CD4-positive, alpha-beta T cell treated with Interferon gamma for 1 hour (primary cell): ENCODE measurements around the gene C4orf51.

Experiments used
- DNase-seq: peaks from one replicate; pipeline ENCODE4 v3.0.0-alpha.2; 2020

C4orf51 gene

DNA sequence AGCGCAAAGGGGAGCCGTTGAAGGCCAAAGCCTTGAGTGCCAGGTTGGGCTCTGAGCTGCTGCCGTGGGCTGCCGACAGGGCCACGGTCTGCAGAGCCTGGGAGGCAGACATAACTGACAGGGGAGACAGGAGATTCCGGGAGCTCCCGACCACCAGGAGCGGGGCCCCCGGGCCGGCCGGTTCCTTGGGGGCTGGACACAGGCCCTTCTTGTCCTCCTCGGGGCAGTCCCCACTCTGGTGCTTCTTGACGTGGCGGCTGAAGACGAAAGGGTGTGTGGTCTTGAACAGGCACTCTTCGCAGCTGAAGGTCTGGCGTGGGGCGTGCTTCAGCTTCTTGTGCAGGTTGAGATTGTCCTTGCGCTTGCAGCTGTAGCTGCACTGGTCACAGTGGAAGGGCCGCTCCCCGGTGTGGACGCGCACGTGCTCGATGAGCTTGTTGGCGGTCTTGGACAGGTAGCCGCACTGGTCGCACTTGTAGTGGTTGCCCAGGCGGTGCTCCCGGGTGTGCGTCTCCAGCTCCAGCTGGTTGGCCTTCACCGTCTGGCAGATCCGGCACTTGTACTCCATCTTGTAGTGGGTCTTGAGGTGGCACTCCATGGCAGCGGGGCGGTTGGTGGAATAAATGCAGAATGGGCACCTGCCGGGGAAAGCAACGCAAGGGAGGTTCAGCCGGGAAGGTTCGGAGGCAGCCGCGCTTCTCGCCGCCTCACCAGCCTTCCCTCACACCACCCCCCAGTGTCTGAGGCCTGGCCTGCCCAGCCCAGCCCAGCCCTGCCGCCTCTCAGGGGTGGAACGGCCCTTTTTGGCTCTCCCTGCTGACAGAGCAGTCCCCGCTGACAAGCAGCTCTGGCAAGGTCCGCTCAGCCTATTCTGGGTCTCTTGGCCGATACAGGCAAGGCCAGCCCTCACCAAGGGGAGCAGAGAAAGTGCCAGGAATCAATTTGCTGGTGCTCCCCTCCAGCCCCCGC lies 81.3 kb downstream of the C4orf51 start:
- DNase-seq, result no peak

DNA sequence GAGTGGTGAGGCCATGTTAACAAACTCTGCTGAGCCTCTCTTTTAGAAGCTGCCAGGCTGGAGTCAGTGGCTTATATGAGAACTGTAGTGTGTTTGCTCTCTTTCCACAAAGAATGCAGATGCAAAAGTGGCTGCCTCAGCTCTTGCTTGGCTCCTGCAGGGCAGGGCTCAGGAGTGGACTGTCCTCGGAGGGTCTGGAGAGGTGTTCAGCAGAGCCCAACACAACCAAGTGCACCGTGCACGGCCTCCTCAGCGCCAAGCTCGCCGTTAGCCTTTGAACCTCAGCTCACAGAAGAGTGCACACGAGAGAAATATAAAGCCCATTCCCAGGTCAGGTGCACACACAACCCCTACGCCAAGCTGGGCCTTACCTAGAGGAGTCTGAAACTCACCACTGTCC lies 82.8 kb downstream of the C4orf51 start:
- DNase-seq, result no peak

DNA sequence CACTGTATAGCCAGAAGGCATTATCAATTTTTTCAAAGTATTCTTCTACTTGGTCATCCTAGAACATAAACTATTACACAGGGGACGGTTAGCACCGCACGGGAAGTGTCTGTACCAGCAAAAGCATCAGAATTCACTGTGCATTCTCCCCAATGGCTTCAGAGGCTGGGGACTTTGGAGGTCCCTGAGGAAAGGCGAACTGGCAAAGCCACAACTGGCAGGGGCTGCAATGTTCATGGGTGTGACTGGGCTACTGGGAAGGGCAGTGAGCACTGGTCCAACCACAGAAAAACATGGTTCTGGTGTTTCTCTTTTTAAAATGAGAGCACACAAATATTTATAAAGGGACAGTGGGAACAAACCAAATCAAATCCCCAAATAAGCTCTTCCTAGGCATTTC lies 83.5 kb downstream of the C4orf51 start:
- no peak for DNase-seq

DNA sequence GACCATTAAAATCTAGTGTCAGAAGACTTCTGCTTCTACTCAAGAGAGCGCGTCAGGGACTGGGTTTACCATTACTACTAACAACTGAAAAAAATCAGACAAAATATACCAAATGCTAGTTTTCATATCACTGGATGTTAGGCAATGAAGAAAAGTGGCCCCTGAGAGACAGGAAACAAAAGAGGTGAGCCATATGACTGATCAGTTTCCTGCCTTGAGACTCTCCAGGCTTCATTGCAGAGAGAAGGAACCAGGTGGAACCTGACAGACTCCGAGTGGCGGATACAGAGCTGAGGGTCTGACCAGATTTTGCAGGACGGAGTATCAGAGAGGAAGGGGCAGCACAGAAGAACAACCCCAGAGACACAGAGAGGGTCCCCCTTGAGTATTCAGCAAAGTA lies 86.3 kb downstream of the C4orf51 start:
- no peak for DNase-seq

DNA sequence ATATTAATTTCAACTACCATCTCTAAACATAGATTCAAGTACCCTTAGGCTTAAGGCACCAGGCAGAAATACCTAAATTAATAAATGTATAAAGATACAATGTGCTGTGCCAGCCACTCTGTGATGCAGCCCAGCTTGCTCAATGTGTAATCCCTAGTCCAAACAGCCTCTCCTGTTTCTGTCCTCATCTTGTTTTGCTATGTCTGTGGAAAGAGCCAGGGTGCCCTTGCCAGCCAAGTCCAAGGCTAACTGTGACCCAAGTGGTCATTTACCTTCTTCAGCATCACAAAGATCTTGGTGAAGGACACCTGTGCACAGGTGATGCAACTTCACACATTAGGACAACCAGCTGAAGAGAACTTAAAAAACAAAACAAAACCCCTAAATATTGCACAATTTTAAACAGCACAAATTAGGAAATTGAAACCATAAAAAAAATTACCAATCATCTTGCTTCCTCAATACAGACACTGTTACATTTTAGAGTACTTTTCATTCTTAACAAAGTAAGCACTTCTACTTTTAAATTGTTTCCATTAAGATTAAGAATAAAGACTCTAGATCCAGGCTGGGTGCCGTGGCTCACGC lies 89.6 kb downstream of the C4orf51 start:
- DNase-seq, result no peak

DNA sequence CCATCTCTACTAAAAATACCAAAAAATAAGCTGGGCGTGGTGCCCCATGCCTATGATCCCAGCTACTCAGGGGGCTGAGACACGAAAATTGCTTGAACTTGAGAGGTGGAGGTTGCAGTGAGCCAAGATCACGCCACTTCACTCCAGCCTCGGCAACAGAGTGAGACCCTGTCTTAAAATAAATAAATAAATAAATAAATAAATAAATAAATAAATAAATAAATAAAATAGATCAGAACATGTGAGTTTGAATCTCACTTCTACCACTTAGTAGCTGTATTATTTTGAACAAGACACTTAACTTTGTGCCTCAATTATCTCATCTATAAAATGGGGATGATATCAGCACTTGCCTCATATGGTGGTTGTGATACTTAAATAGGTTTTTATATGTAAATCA lies 90.2 kb downstream of the C4orf51 start:
- no peak for DNase-seq

DNA sequence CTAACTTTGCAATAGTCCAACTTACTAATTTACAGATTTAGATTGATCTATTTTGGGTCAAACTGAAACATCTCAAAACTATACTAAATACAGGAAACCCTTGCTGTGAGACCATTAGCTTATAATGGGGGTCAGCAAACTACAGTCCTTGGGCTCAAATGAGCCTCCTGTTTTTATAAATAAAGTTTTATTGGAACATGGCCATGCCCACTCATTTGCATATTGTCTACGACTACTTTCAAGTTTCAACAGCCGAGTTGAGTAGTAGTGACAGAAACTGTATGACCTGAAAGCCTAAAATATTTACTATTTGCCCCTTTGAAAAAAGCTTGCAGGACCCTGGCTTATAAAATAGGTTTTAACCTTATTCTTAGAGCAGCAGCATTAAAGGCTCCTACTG lies 92.4 kb downstream of the C4orf51 start:
- no peak for DNase-seq

DNA sequence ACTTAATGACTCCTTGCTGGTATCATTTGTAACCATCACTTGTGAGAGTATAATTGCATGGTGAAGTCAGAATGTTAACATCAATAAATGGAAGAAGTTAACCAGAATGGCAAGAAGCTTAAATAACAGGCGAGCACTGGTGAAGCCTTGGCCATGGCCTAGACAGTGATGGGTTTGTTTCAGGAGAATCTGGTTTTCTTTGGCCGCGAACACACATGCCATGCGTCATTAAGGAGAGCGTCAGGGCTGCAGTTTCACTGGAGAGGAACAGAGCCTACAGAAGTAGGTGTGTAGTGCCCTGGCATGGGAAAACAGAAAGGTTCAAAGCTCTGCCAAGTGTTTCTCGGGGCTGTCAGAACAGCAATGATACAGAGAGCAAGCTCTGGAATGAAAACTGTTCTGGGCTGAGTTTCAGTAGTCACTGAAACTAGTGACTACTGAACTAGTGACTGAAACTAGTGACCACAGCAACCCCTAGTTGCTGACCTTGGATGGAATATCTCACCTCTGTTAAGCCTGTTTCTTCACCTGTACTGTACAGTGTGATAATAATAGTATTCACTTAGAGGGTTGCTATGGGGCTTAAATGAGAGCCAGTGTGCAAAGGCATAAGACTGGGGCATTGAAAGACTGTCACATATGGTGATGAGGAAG lies 93.8 kb downstream of the C4orf51 start:
- DNase-seq, result no peak

DNA sequence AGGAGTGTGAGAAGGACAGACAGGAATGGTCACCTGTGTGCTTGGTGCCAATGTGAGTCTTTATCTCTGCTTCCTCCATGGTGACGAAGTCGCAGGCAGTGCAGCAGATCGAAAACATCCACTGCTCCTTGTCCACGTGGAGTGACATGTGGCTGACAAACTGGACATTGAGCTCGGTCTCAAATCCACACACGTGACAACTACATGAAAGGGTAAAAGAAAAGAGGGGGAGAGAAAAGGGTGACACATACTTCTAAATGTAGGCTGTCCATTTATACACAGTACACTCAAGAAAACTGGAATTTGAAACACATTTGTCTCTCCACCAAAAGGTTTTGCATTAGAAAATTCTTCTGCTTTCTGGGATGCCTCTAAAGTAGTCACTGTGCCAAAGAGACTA lies 94.5 kb downstream of the C4orf51 start:
- no peak for DNase-seq

DNA sequence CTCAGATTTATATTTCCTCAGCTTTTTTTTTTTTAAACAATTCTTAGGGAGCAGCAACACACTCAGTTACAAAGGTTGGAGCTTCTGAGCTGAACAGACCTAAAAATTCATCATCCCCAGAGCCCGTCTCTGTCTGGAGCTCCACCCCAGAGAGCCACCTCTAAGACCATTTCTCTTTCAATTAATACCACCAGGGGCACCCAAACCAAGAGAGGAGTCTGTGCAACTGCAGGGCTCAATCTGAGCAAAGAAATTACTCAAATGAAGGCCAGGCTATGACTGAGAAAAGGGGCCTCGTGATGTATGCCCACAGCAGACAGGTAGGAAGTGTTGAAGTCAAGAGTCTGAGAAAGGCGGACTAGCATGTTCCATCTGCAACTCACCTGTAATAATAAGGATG lies 95.5 kb downstream of the C4orf51 start:
- DNase-seq, result no peak

DNA sequence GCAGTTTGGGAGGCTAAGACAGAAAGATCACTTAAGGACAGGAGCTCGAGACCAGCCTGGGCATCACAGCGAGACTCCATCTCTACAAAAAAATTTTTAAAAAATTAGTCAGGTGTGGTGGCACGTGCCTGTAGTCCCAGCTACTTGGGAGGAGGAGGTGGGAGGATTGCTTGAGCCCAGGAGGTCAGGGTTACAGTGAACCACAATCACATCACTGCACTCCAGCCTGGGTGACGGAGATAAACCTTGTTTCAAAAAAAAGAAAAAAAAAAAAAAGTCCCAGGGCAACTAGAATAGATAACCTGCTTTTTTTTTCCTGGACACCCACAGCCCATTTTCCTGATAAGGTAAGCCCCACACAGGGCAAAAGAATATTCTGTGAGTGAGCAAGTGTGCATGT lies 96.3 kb downstream of the C4orf51 start:
- DNase-seq, result no peak

DNA sequence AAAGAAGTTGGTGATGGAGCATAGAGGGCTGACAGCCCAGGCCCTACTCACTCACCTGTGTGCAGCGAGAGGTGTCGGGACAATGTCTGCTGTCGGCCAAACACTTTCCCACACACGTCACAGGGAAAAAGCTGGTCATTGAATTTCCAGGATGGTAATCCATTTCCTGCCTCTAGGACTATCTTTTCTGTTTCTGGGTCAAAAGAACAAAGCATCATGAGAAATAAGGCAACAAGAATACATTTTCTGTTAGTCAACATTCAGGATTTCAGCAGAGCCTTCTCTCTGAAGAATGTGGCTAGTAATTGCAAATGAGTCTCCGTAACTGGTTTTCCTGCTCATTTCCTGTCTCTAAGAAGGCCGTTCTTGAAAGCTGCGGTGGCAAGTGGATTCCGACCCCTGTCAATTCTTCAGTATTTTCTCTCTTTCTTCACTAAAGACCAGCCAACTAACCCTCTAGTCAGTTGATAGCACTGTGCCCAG lies 99.4 kb downstream of the C4orf51 start:
- DNase-seq, result no peak

DNA sequence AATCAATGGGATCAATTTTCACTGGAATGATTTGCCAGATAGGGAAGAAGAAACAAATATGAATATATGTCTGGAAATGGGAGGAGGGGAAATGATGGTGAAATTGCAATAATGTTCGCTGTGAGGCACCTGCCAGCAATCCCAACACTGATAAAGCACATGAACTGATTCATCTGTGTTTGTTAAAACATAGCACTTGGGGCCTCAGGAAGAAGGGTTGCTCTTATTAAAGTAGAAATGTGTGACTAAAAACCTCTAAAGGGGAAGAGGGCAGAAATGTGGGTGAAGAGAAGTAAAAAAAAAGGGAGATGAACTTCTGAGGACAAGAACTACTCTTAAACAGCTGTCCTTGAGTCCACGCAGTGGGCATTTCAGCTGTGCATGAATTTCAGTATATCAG lies 101.4 kb downstream of the C4orf51 start:
- DNase-seq, result no peak
